HCT116 (cell line): Measurements from ENCODE around the gene NOTO. TPM values are rescaled to one million over a fixed set of nuclear protein-coding genes. Genes with fewer than 3 reads are reported as not detected.

Experiments used
- ATAC-seq: fragments of 200-7000 bp; cut with Tn5 transposase; 2 replicates; pipeline ENCODE4 v1.9.1; 2020; ENCODE audit warnings: mild to moderate bottlenecking, moderate library complexity
- BruUV-seq: library from RNA; stranded (reverse); fragments of 400-500 nt; replicated peaks from 2 replicates; lab custom pipeline; 2021; lab: Mats Ljungman, UMichigan
- CTCF ChIA-PET: fragments of 300-600 bp; sonication (Branson Sonifier 250); formaldehyde crosslinking; loops from one replicate; lab custom pipeline; 2021; ENCODE audit warnings: antibody characterized with exemption; lab: Charles Lee
- POLR2A ChIA-PET: fragments of 300-600, 350-600 bp; sonication (Branson Sonifier 250); formaldehyde crosslinking; loops from one replicate; lab custom pipeline; 2021; ENCODE audit warnings: antibody characterized with exemption; lab: Charles Lee
- RAD21 ChIA-PET, 2 experiments: fragments of 300-600 bp; sonication (Branson Sonifier 250); formaldehyde crosslinking; loops; one replicate each; lab custom pipeline; 2023; ENCODE audit warnings: low total read pairs in 2 of 2; ENCODE audit not compliant: uncharacterized antibody in 2 of 2, unreplicated experiment in 2 of 2, low non-redundant PET in 1 of 2; lab: Charles Lee
- DNase-seq: peaks from one replicate; pipeline ENCODE4 v3.0.0-alpha.2; 2010; ENCODE audit warnings: low read depth, low spot score
- H2AFZ ChIP-seq: fragments of 200-600 bp; shearing (Covaris generic), sonication (generic); 2 replicates; pipeline ENCODE4 v1.6.1; 2017; ENCODE audit warnings: low read depth, mixed run types, mixed read lengths, antibody characterized with exemption, low read length; ENCODE audit not compliant: poor library complexity, severe bottlenecking
- H3K27ac ChIP-seq: 2 replicates; pipeline ENCODE4 v1.5.1; 2012; ENCODE audit warnings: low read depth, low read length
- H3K27me3 ChIP-seq: fragments of 200-600 bp; sonication (generic); 2 replicates; pipeline ENCODE4 v1.6.1; 2016; ENCODE audit warnings: mixed run types, low read length, mixed read lengths; ENCODE audit not compliant: insufficient read depth
- H3K36me3 ChIP-seq, 2 experiments: fragments of 200-500 bp in 1 of 2; fragments of 200-600 bp in 1 of 2; sonication (Bioruptor generic) in 1 of 2; sonication (generic) in 1 of 2; 2 replicates each; pipeline versions ENCODE4 v1.5.1 to v1.6.1; 2014 to 2016; ENCODE audit warnings: low read length in 2 of 2, inconsistent platforms in 1 of 2, mixed read lengths in 1 of 2, mixed run types in 1 of 2; ENCODE audit not compliant: insufficient read depth in 2 of 2, control insufficient read depth in 1 of 2
- H3K4me1 ChIP-seq, 2 experiments: fragments of 200-600 bp in 1 of 2; sonication (generic) in 1 of 2; 2 replicates each; pipeline versions ENCODE4 v1.5.1 to v1.6.1; 2012 to 2017; ENCODE audit warnings: low read length in 2 of 2, inconsistent platforms in 1 of 2, mild to moderate bottlenecking in 1 of 2, mixed read lengths in 1 of 2, mixed run types in 1 of 2, moderate library complexity in 1 of 2; ENCODE audit not compliant: insufficient read depth in 2 of 2, control insufficient read depth in 1 of 2
- H3K4me2 ChIP-seq: fragments of 200-600 bp; sonication (generic); 2 replicates; pipeline ENCODE4 v1.6.1; 2017; ENCODE audit warnings: mixed run types, low read length, mixed read lengths
- H3K4me3 ChIP-seq, 2 experiments: fragments of 200-600 bp in 1 of 2; sonication (generic) in 1 of 2; replicated peaks in 1 of 2; 2 replicates each; pipeline ENCODE4 v1.5.1; 2011 to 2016; ENCODE audit warnings: low read length in 2 of 2, control low read depth in 1 of 2, low read depth in 1 of 2, mild to moderate bottlenecking in 1 of 2, mixed read lengths in 1 of 2, mixed run types in 1 of 2
- H3K79me2 ChIP-seq: fragments of 200-600 bp; sonication (generic); 2 replicates; pipeline ENCODE4 v1.6.1; 2017; ENCODE audit warnings: mild to moderate bottlenecking, mixed run types, low read length, moderate library complexity, mixed read lengths; ENCODE audit not compliant: insufficient read depth
- H3K9ac ChIP-seq: fragments of 200-600 bp; sonication (generic); 2 replicates; pipeline ENCODE4 v1.6.1; 2016; ENCODE audit warnings: low read length, mixed read lengths
- H3K9me2 ChIP-seq: fragments of 200-600 bp; sonication (generic), shearing (Covaris generic); 2 replicates; pipeline ENCODE4 v1.6.1; 2017; ENCODE audit warnings: mixed run types, mild to moderate bottlenecking, moderate library complexity; ENCODE audit not compliant: insufficient read depth
- H3K9me3 ChIP-seq, 2 experiments: fragments of 200-500 bp in 1 of 2; fragments of 200-600 bp in 1 of 2; sonication (Bioruptor generic) in 1 of 2; sonication (generic) in 1 of 2; 2 replicates each; pipeline ENCODE4 v1.6.1; 2014 to 2017; ENCODE audit warnings: low read length in 2 of 2, mixed read lengths in 2 of 2, inconsistent platforms in 1 of 2, low read depth in 1 of 2, mild to moderate bottlenecking in 1 of 2, mixed run types in 1 of 2, moderate library complexity in 1 of 2; ENCODE audit not compliant: control insufficient read depth in 1 of 2, insufficient read depth in 1 of 2
- H4K20me1 ChIP-seq: fragments of 200-600 bp; sonication (generic), shearing (Covaris generic); 2 replicates; pipeline ENCODE4 v1.6.1; 2017; ENCODE audit warnings: mixed run types, mild to moderate bottlenecking, moderate library complexity; ENCODE audit not compliant: insufficient read depth
- CEBPB ChIP-seq: IDR thresholded peaks from 2 replicates; pipeline ENCODE4 v1.6.1; 2012; ENCODE audit warnings: low read depth
- EGR1 ChIP-seq: IDR thresholded peaks from 2 replicates; pipeline ENCODE4 v1.6.1; 2012; ENCODE audit warnings: low read depth
- EZH2phosphoT487 ChIP-seq: fragments of 200-600 bp; IDR thresholded peaks from 2 replicates; pipeline ENCODE4 v1.6.1; 2018; ENCODE audit warnings: antibody characterized with exemption, borderline replicate concordance
- RAD21 ChIP-seq: IDR thresholded peaks from 2 replicates; pipeline ENCODE4 v1.6.1; 2012; ENCODE audit warnings: low read depth, mild to moderate bottlenecking
- REST ChIP-seq: IDR thresholded peaks from 2 replicates; pipeline ENCODE4 v1.6.1; 2012; ENCODE audit warnings: low read depth
- ZBTB33 ChIP-seq: IDR thresholded peaks from 2 replicates; pipeline ENCODE4 v1.6.1; 2011; ENCODE audit warnings: mild to moderate bottlenecking, low read length, moderate library complexity; ENCODE audit not compliant: insufficient replicate concordance; ENCODE audit errors: extremely low read depth
- ZNF274 ChIP-seq: fragments of 200-500 bp; sonication (Bioruptor generic); IDR thresholded peaks from 2 replicates; pipeline ENCODE4 v1.6.1; 2014; ENCODE audit warnings: mild to moderate bottlenecking, low read depth, low read length, inconsistent platforms
- intact Hi-C: fragments of 100-400 bp; cut with micrococcal nuclease; formaldehyde crosslinking; loops from 2 replicates; pipeline ENCODE4 v1.10.0; 2022
- total RNA-seq: library from RNA; stranded (reverse); gene quantifications from one replicate; pipeline ENCODE4 v1.2.1, GENCODE V29; 2021; ENCODE audit not compliant: unreplicated experiment

NOTO gene
- total RNA-seq, 1 experiment from 2014 or later: not detected

- RAD21 ChIA-PET: no interaction called here
- intact Hi-C loops: no loop called here
- no TSS peak for BruUV-seq
These were observed 55.2 kb downstream of the NOTO start for GRCh38 chr2:73257425-73258125.

More at GRCh38 chr2:73257425-73258125, 55.2 kb downstream of the NOTO start:
- Histone ChIP-seq H3K4me3 (no peak overlapping the region), H3K27me3 (no peaks in the 10 kb centered on the region), H2AFZ (no peak overlapping the region), H3K9me2 (no peaks in the 10 kb centered on the region), H4K20me1 (no peaks in the 10 kb centered on the region; the same call in 1 of the 2 replicates), H3K79me2 (no peaks in the 10 kb centered on the region), H3K9me3 (no peaks in the 10 kb centered on the region), H3K9ac (no peak overlapping the region), H3K4me1 (no peaks in the 10 kb centered on the region), H3K36me3 (peaks cover 17 to 18% of the 10 kb centered on the region in 2 experiments; a peak in 3 of 4 replicates), H3K4me2 (no peak overlapping the region), H3K27ac (no peak overlapping the region)
- POLR2A ChIA-PET: interaction anchor here (1.7 to 1.8 kb wide), 2 partner anchors 13 to 24 kb away, joined by 3 to 5 read pairs; partner anchors contain the start of gene PRADC1
- TF ChIP-seq EZH2phosphoT487: no peak
- TF ChIP-seq REST: no peak
- TF ChIP-seq CEBPB: no peak
- TF ChIP-seq EGR1: no peak
- no peak for TF ChIP-seq ZNF274
- TF ChIP-seq ZBTB33: no peak
- no peak for TF ChIP-seq RAD21
- DNase-seq: no peak
- no peak for ATAC-seq
- CTCF ChIA-PET: interaction anchor here (1.0 kb wide), 1 partner anchor 11 kb away, joined by 6 read pairs; no protein-coding TSS in a partner anchor
